ENCODE data around the gene TENM3.

- TF ChIP-seq POLR2A (IDR thresholded peaks at IDR 0.05) = no peak
- no peak for TF ChIP-seq CTCF (IDR thresholded peaks at IDR 0.05)
Measured at GRCh38 chr4:182575225-182575624, 332.0 kb downstream of the TENM3 start.

Measured in testis (tissue), 2 donors.